Activated CD4-positive, alpha-beta T cell treated with anti-CD3 and anti-CD28 coated beads, Interleukin-2, amount 10 ng/mL, durations not matched to agents 24 days and 14 days (primary cell): ENCODE measurements around the gene PPP3CA. TPM values are rescaled to one million over a fixed set of nuclear protein-coding genes. Genes with fewer than 3 reads are reported as not detected.

Experiments used
- DNase-seq: peaks from one replicate; pipeline ENCODE4 v3.0.0; 2022
- H3K27ac Mint-ChIP-seq: one replicate; pipeline ENCODE4 v1.8.0; 2022; ENCODE audit warnings: mild to moderate bottlenecking, mixed read lengths
- H3K27me3 Mint-ChIP-seq: one replicate; pipeline ENCODE4 v1.8.0; 2022; ENCODE audit warnings: mixed read lengths
- H3K36me3 Mint-ChIP-seq: one replicate; pipeline ENCODE4 v1.8.0; 2022; ENCODE audit warnings: low read depth, mild to moderate bottlenecking, mixed read lengths
- H3K4me1 Mint-ChIP-seq: one replicate; pipeline ENCODE4 v1.8.0; 2021; ENCODE audit warnings: mixed read lengths
- H3K4me3 Mint-ChIP-seq: one replicate; pipeline ENCODE4 v1.8.0; 2022; ENCODE audit warnings: mild to moderate bottlenecking, moderate library complexity, mixed read lengths
- H3K9me3 Mint-ChIP-seq: one replicate; pipeline ENCODE4 v1.8.0; 2021; ENCODE audit warnings: mixed read lengths
- intact Hi-C: fragments of 100-400 bp; cut with micrococcal nuclease; formaldehyde crosslinking; loops from one replicate; pipeline ENCODE4 v1.15.1; 2023
- total RNA-seq: library from RNA; stranded (reverse); gene quantifications from 2 replicates; pipeline ENCODE4 v1.2.3, GENCODE V29; 2022

PPP3CA gene
- total RNA-seq, 1 donor from 2014 or later: 7.1 TPM

DNA sequence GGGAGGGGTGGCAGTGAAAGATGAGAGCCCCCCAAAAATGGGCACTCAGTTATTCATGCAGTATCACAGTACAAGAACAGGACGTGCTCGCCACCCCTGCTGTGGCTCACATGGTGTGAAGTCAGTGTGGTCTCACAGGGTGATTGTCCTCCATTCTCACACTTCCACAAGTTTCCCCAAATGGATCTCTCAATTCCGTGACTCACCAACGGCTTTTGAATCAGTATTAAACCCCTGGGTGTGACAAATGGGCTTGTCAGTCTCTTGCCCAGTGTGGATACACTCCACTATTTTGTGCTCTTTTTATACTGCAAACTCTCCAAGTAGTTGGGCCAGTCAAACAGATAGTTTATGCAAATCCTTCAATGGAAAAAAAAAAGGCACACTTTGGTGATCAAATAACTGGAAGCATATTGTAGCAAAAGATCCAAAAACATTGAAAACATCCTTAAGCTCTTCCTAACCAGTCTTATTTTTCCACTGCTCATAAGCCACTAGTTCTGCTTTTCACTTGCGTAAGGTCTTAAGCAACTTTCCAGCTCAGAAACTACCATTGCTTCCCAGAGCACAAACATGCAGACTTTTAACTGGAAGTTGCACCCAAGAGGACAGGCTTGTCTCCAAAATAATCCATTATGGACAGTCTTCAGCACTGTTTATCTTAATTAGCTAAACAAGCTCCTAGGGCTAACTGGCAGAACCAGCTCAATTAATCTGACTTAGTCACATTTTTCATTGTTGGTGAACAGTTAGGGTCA is 365.7 kb downstream of the PPP3CA start:
- Mint-ChIP-seq H3K4me1 (no peaks in the 10 kb centered on the region), H3K27me3 (peaks cover 17% of the 10 kb centered on the region), H3K4me3 (no peak overlapping the region), H3K9me3 (peaks cover 3% of the 10 kb centered on the region), H3K27ac (no peak overlapping the region), H3K36me3 (no peaks in the 10 kb centered on the region)
- intact Hi-C loops: no loop called here
- DNase-seq: no peak

DNA sequence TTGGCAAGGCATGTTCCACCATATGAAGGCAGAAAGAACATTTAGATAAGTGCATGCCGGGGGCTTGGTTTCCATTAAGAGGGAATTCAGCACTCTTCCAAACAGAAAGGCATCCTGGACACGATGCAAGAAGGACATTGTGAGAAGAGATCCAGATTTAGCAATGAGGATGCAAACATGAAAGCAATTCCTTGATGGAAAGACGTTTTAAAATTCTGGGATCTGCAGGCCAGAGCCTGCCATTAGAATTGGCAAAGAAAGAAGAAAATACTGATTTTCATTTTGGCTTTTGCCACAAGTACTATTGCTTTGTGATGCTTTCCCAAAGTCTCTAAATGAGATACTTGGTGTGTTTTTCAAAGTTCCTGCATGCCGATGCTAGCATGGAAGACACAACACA is 367.6 kb downstream of the PPP3CA start:
- DNase-seq: no peak
- intact Hi-C loops: no loop called here
- H3K4me3 Mint-ChIP-seq: no peak overlapping the region
- peaks cover 21% of the 10 kb centered on the region for H3K27me3 Mint-ChIP-seq
- peaks cover 3% of the 10 kb centered on the region for H3K9me3 Mint-ChIP-seq
- no peaks in the 10 kb centered on the region for H3K36me3 Mint-ChIP-seq
- H3K27ac Mint-ChIP-seq: no peak overlapping the region
- no peaks in the 10 kb centered on the region for H3K4me1 Mint-ChIP-seq

DNA sequence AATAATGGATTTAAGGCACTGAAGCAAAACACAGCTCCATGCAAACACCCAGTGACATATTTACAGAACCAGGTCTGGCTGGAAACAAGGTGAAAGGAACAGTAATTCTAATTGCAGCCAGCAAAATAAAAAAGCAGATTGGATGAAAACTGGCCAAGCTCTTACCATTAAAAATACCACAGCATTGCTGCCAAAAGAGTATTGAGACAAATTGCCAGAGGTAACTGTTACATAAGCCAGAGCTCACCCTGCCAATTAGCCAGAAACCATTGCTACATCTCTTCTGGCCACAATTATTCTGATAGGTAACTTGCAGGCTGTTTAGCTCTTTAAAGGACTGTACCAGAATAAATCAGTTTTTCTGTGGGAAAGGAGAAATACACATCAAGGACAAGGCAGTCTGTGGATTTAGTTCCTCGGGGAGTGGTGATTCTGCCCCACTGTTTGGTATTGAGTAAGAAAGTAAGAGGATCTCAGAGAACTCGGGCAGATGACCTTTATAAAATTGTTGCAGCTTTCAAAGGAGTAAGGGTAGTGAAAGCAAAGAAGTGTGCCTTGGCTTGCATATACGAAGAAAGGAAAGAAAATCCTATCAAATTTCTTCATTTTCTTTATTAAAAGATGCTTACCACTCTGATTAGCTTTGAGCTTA is 369.5 kb downstream of the PPP3CA start:
- no peak overlapping the region for H3K4me3 Mint-ChIP-seq
- H3K27me3 Mint-ChIP-seq: peaks cover 19% of the 10 kb centered on the region
- no peak for DNase-seq
- intact Hi-C loops: no loop called here
- no peaks in the 10 kb centered on the region for H3K4me1 Mint-ChIP-seq
- H3K27ac Mint-ChIP-seq: no peak overlapping the region
- peaks cover 3% of the 10 kb centered on the region for H3K9me3 Mint-ChIP-seq
- no peaks in the 10 kb centered on the region for H3K36me3 Mint-ChIP-seq

DNA sequence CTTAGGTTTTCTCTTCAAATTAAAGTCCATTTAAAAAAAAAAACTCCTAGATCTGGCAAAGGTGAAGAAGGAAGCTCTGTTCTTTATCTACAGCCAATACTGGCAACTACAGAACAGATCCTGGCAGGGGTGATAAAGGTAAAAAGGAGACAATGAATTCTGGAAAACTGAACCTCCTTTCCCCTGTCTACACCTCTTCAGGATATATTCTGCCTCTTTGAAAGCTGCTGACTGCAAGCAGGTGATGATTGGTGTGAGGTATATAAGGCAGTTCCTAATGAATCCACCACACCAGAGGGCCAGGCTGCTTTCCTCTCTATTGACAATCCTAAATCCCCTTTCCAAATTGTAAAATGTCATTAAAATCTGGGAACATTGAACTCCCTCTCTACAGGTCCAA is 370.1 kb downstream of the PPP3CA start:
- peaks cover 3% of the 10 kb centered on the region for H3K9me3 Mint-ChIP-seq

More for the DNA sequence above, 370.1 kb downstream of the PPP3CA start:
- no peak for DNase-seq
- Mint-ChIP-seq H3K27ac (no peak overlapping the region), H3K4me1 (no peaks in the 10 kb centered on the region), H3K4me3 (no peak overlapping the region), H3K36me3 (no peaks in the 10 kb centered on the region), H3K27me3 (peaks cover 19% of the 10 kb centered on the region)
- intact Hi-C loops: no loop called here
